Peyer's patch (tissue), 4 donors: ENCODE data around the gene TRIM47.

Experiments used
- CTCF ChIP-seq, 6 experiments: fragments of 450-650 bp in 4 of 6; fragments of 200-600 bp in 2 of 6; sonication (generic) in 1 of 6; IDR thresholded peaks; one replicate each; pipeline ENCODE4 v1.5.1; 2017 to 2019; ENCODE audit warnings: antibody characterized with exemption in 6 of 6, mild to moderate bottlenecking in 3 of 6, moderate library complexity in 1 of 6
- POLR2A ChIP-seq, 2 donors: fragments of 450-650 bp; IDR thresholded peaks; one replicate each; pipeline ENCODE4 v1.5.1; 2017; ENCODE audit warnings: antibody characterized with exemption in 2 of 2, mild to moderate bottlenecking in 2 of 2, moderate library complexity in 2 of 2

DNA sequence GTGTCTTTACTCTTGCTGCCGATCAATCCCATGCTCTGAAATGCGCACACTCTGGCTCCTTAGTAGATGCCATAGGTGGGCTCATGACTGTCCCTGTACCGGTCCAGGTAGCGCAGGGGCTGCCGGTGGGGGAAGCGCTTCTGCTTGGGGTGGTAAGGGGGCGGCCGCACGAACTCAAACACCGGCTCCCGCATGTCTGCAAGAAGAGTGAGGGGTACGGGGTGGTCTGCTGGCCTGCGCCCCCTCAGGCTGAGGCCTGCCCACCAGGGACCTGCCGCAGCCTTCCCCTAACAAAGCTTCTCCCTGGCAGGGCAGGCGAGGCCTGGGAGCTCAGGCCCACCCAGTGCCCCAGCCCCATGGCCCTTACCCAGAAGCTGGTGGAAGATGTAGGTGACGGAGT lies 20.4 kb upstream of the TRIM47 start:
- TF ChIP-seq CTCF (IDR thresholded peaks at IDR 0.05) = no peak
- TF ChIP-seq POLR2A (IDR thresholded peaks at IDR 0.05) = no peak
